ENCODE results near the gene ARL6IP6.

- no peak for TF ChIP-seq CTCF (conservative IDR thresholded peaks at IDR 0.05 in 1 of 2, IDR thresholded peaks at IDR 0.05 in 1 of 2; ENCODE audit: extremely low read depth in 1 of 2, insufficient read depth in 1 of 2, low read depth in 1 of 2, low read length in 2 of 2)
- TF ChIP-seq EZH2 (IDR thresholded peaks at IDR 0.05; ENCODE audit: borderline replicate concordance, low read length), result no peak
Observed at GRCh38 chr2:152696476-152696875, 21.9 kb upstream of the ARL6IP6 start.
